A673 (cell line): Measurements from ENCODE around the gene BCL2. TPM values are rescaled to one million over a fixed set of nuclear protein-coding genes. Genes with fewer than 3 reads are reported as not detected.

ENCODE experiments used
- BruUV-seq: library from RNA; stranded (reverse); fragments of 400-500 nt; replicated peaks from 2 replicates; lab custom pipeline; 2021; lab: Mats Ljungman, UMichigan
- CTCF ChIA-PET: fragments of 300-600 bp; sonication (Branson Sonifier 250); formaldehyde crosslinking; loops from one replicate; lab custom pipeline; 2022; ENCODE audit warnings: antibody characterized with exemption; lab: Charles Lee
- POLR2A ChIA-PET: fragments of 300-600 bp; sonication (Branson Sonifier 250); formaldehyde crosslinking; loops from one replicate; lab custom pipeline; 2022; ENCODE audit warnings: antibody characterized with exemption; ENCODE audit not compliant: low non-redundant PET; lab: Charles Lee
- DNase-seq: peaks from one replicate; pipeline ENCODE4 v3.0.0-alpha.2; 2015; ENCODE audit warnings: low spot score
- H3K27ac ChIP-seq: fragments of 200-600 bp; sonication (generic); 2 replicates; pipeline ENCODE4 v1.5.1; 2016; ENCODE audit warnings: mixed run types, low read depth, mild to moderate bottlenecking, mixed read lengths, antibody characterized with exemption, low read length; ENCODE audit not compliant: poor library complexity, severe bottlenecking
- H3K27me3 ChIP-seq: fragments of 200-600 bp; sonication (generic); replicated peaks from 2 replicates; pipeline ENCODE4 v1.6.1; 2017; ENCODE audit warnings: mixed run types, low read depth, mild to moderate bottlenecking, mixed read lengths, antibody characterized with exemption, low read length; ENCODE audit not compliant: insufficient read depth, poor library complexity
- H3K36me3 ChIP-seq: fragments of 200-600 bp; sonication (generic); 2 replicates; pipeline ENCODE4 v1.6.1; 2016; ENCODE audit warnings: mixed run types, mild to moderate bottlenecking, mixed read lengths, antibody characterized with exemption, low read length; ENCODE audit not compliant: insufficient read depth, poor library complexity, severe bottlenecking
- H3K4me1 ChIP-seq: fragments of 200-600 bp; sonication (generic); 2 replicates; pipeline ENCODE4 v1.6.1; 2017; ENCODE audit warnings: mixed run types, mild to moderate bottlenecking, mixed read lengths, antibody characterized with exemption, low read length; ENCODE audit not compliant: insufficient read depth, poor library complexity, severe bottlenecking
- H3K4me3 ChIP-seq: fragments of 200-600 bp; sonication (generic); 2 replicates; pipeline ENCODE4 v1.5.1; 2016; ENCODE audit warnings: low read depth, mixed run types, mild to moderate bottlenecking, mixed read lengths, low read length; ENCODE audit not compliant: poor library complexity, severe bottlenecking
- H3K9me3 ChIP-seq: fragments of 200-600 bp; sonication (generic); 2 replicates; pipeline ENCODE4 v1.6.1; 2016; ENCODE audit warnings: mixed run types, low read depth, mild to moderate bottlenecking, mixed read lengths, antibody characterized with exemption, low read length; ENCODE audit not compliant: poor library complexity, severe bottlenecking
- EZH2 ChIP-seq: fragments of 200-600 bp; sonication (generic); IDR thresholded peaks from 2 replicates; pipeline ENCODE4 v1.6.1; 2017; ENCODE audit warnings: borderline replicate concordance, low read depth, mild to moderate bottlenecking, mixed read lengths, antibody characterized with exemption, low read length; ENCODE audit not compliant: poor library complexity, severe bottlenecking
- intact Hi-C: fragments of 100-400 bp; cut with micrococcal nuclease; formaldehyde crosslinking; loops from one replicate; pipeline ENCODE4 v1.10.0; 2022; ENCODE audit not compliant: unreplicated experiment
- total RNA-seq: library from RNA; stranded (reverse); gene quantifications from 2 replicates; pipeline ENCODE4 v1.2.3, GENCODE V29; 2021
- TF ChIP-seq, protein P1 (sequence below): fragments of 300-800, 200-600 bp; sonication (generic); conservative IDR thresholded peaks from 2 replicates; pipeline ENCODE4 v1.5.1; 2017; ENCODE audit warnings: low read depth, mild to moderate bottlenecking, antibody characterized with exemption, low read length, moderate library complexity, mixed read lengths

Gene BCL2
- total RNA-seq, 1 experiment from 2014 or later: 24.9 TPM

DNA sequence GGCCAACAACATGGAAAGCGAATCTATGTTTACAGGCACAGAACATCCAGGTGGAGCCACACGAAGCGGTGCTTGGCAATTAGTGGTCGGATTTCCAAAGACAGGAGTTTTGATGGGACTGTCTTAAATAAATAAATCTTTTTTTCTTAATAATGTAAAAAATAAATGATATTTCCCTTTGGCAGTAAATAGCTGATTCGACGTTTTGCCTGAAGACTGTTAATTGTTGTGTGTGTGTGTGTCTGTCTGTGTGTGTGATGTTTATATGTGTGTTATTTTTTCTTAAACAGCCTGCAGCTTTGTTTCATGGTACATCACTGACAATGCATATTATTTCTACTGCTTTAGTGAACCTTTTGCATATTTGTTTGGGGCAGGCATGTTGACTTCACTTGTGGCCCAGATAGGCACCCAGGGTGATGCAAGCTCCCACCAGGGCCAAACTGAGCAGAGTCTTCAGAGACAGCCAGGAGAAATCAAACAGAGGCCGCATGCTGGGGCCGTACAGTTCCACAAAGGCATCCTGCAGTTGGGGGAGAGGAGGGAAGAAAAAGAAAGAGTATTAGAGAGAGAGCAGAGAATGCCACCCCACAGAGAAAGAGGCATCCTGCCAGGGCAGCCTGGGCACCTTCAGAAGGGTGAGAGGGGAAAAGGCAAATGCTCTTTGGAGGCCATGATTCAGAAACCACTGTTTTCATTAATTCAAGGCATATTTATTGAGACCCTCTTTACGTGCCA lies 191.2 kb downstream of the BCL2 start:
- peak; percentile 73 for DNase-seq
- H3K27me3 ChIP-seq: no peaks in the 10 kb centered on the region
- peak overlapping the region; percentile 13 for H3K27ac ChIP-seq
- no peaks in the 10 kb centered on the region for H3K9me3 ChIP-seq
- no peak overlapping the region for H3K4me3 ChIP-seq
- no TSS peak for BruUV-seq
- H3K36me3 ChIP-seq: no peaks in the 10 kb centered on the region
- intact Hi-C loops: loop anchor here (10.0 kb wide), 1 partner anchor 716 kb away; no protein-coding TSS in a partner anchor
- POLR2A ChIA-PET: no interaction called here
- TF ChIP-seq, protein P1, sequence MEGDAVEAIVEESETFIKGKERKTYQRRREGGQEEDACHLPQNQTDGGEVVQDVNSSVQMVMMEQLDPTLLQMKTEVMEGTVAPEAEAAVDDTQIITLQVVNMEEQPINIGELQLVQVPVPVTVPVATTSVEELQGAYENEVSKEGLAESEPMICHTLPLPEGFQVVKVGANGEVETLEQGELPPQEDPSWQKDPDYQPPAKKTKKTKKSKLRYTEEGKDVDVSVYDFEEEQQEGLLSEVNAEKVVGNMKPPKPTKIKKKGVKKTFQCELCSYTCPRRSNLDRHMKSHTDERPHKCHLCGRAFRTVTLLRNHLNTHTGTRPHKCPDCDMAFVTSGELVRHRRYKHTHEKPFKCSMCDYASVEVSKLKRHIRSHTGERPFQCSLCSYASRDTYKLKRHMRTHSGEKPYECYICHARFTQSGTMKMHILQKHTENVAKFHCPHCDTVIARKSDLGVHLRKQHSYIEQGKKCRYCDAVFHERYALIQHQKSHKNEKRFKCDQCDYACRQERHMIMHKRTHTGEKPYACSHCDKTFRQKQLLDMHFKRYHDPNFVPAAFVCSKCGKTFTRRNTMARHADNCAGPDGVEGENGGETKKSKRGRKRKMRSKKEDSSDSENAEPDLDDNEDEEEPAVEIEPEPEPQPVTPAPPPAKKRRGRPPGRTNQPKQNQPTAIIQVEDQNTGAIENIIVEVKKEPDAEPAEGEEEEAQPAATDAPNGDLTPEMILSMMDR: no peak
- no peak for TF ChIP-seq EZH2
- peaks cover 38% of the 10 kb centered on the region for H3K4me1 ChIP-seq
- CTCF ChIA-PET: interaction anchor here (1.0 to 1.2 kb wide), 2 partner anchors 10 to 195 kb away, joined by 3 read pairs; no protein-coding TSS in a partner anchor

- CTCF ChIA-PET: no interaction called here
- intact Hi-C loops: loop anchor here (10.0 kb wide), 1 partner anchor 718 kb away; no protein-coding TSS in a partner anchor
- H3K36me3 ChIP-seq: no peaks in the 10 kb centered on the region
- H3K9me3 ChIP-seq: no peaks in the 10 kb centered on the region
- POLR2A ChIA-PET: no interaction called here
- no peak for DNase-seq
- no TSS peak for BruUV-seq
- H3K4me1 ChIP-seq: peaks cover 38% of the 10 kb centered on the region
- no peak overlapping the region for H3K4me3 ChIP-seq
- H3K27me3 ChIP-seq: no peaks in the 10 kb centered on the region
- TF ChIP-seq, protein P1: no peak
- no peak for TF ChIP-seq EZH2
- H3K27ac ChIP-seq: no peak overlapping the region
Measured at GRCh38 chr18:63126134-63127069, 193.2 kb downstream of the BCL2 start.

- peak; percentile 95 for DNase-seq
- Histone ChIP-seq H3K9me3 (no peaks in the 10 kb centered on the region), H3K4me1 (peaks cover 26% of the 10 kb centered on the region), H3K4me3 (peak overlapping the region; percentile 2), H3K36me3 (no peaks in the 10 kb centered on the region), H3K27ac (peak overlapping the region; percentile 81), H3K27me3 (no peaks in the 10 kb centered on the region)
- no peak for TF ChIP-seq EZH2
- TF ChIP-seq, protein P1: no peak
- ChIA-PET CTCF (interaction anchor here (0.6 kb wide), 1 partner anchor 263 kb away, joined by 3 read pairs; no protein-coding TSS in a partner anchor), POLR2A (interaction anchor here (0.6 kb wide), 1 partner anchor 31 kb away, joined by 3 read pairs; no protein-coding TSS in a partner anchor)
- intact Hi-C loops: loop anchor here (10.0 kb wide), 1 partner anchor 724 kb away; no protein-coding TSS in a partner anchor
- no TSS peak for BruUV-seq
Measured at GRCh38 chr18:63120620-63121019, 198.9 kb downstream of the BCL2 start.
